CD4-positive, alpha-beta T cell treated with Interleukin-17A for 1 hour (primary cell): ENCODE data around the gene CDCA8.
A peak's percentile ranks its signal among the peaks of the same experiment; 100 is the strongest.
"Not testable (repeated sequence)": the region's sequence is repeated elsewhere in the genome, so short reads cannot be mapped to it uniquely, and the experiment has no call there.

Source experiments
- DNase-seq: peaks from one replicate; pipeline ENCODE4 v3.0.0-alpha.2; 2020

Gene CDCA8

DNA sequence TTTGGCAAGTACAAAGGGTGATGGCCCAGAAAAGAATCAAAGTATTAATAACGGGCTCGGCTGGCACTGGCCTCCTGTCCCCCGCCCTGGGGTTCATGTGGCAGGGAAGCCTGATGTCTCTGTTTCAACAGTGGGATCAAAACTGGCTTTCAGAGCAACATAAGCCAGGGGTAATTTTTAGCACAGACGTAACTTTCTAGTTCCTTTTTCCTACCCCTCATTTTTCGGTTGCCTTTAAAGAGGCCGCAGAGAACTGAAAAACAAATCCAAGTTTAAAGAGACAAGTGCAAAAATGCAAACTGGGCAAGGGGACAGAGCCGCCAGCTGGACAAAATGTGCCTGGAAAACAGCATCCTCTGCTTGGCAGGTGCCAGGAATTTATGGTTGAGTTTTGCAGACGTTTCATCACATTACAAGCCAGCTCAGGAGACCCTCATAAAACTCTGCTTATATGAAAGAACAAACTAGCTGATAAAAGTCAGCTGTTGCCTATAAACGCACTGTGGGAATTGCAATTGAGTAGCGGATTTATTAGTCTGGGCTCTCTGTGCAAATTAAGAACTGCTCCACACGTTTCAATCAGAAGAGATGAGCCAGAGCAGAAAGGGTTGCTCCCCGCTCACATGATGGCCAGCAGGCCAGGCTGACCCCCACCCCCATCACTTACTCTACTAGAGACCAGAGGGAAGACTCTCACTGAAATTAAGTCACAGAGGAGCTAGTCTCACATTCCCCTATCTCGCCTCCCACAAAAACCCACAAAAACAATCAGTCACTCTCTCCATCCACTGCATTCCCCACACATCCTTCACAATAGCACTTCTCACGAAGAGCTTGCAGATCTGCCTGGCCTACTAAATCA is 15.8 kb upstream of the CDCA8 start:
- DNase-seq = no peak

DNA sequence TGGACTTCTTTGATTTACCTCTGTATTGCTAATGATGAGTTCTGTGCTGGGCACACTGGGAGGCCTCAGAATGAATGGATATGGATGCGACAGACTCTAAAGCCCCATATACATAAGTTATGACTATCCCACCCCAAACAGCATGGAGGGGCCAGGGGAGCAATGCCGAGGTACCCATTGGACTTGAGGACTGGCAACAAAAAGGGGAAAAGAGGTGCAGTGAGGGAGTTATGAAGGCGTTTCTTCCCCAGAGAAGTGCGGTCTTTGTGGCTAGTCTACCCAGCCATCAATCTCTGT is 15.2 kb upstream of the CDCA8 start:
- DNase-seq = no peak

GRCh38 chr1:37677808-37678207 is 14.5 kb upstream of the CDCA8 start:
- DNase-seq = no peak

GRCh38 chr1:37680933-37681332 is 11.4 kb upstream of the CDCA8 start:
- DNase-seq = no peak

- DNase-seq = peak; percentile 84
These were observed 9.9 kb upstream of the CDCA8 start for GRCh38 chr1:37682334-37682987.

DNA sequence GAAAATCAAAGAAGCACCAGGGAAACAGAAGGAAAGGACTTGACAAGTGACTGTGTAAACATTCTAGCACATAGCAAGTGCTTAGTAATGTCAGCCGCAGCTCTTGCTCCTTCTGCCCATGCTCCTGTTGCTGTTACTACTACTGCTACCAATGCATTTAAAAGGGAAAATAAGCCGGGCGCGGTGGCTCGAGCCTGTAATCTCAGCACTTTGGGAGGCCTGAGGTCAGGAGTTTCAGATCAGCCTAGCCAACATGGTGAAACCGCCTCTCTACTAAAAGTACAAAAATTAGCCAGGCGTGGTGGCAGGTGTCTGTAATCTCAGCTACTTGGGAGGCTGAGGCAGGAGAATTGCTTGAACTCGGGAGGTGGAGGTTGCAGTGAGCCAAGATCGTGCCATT is 8.1 kb upstream of the CDCA8 start:
- not testable (repeated sequence) for DNase-seq

DNA sequence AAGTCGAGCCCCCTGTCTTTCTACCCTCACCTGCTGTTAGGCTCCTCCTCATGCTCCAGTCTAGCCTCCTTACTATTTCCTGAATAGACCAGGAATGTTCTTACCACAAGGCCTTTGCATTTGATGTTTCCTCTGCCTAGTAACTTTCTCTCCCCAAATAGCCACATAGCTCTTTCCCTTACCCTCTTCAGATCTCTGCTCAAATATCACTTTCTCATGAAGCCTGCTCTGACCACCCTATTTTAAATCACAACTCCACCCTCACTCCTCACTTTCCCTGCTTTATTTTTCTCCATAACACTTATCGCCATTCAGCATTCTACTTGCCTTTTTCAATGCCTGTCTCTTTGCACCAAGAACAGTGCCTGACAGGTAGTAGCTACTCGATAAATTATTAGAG is 6.6 kb upstream of the CDCA8 start:
- DNase-seq = no peak

DNA sequence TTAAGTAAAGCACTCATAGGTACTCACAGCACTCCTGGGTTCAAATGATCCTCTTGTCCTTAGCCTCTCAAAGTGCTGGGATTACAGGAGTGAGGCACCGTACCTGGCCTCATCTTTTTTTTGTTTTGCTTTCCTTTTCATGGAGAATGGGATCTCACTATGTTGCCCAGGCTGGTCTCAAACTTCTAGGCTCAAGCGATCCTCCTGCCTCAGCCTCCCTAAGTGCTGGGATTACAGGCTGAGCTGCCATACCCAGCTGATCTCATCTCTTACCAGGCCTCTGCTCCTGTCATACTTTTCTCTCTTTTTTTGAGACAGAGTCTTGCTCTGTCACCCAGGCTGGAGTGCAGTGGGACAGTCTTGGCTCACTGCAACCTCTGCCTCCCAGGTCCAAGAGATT is 4.6 kb upstream of the CDCA8 start:
- DNase-seq = not testable (repeated sequence)

DNA sequence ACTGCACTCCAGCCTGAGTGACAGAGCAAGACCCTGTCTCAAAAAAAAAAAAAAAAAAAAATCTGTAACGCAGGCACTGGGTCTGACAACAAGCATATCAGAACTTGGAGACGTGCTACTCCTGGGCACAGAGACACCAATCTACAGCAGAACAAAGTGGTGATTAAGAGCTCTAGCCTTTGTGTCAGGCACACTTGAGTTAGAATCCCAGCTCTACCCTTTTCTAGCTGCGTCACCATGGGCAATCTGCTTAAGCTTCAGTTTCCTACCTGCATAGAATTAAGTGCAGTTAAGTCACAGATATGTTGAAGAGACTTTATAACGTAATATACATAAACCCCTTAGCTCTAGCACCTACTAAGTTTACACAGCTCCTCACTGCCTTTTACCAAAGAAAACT is 3.4 kb upstream of the CDCA8 start:
- no peak for DNase-seq

DNA sequence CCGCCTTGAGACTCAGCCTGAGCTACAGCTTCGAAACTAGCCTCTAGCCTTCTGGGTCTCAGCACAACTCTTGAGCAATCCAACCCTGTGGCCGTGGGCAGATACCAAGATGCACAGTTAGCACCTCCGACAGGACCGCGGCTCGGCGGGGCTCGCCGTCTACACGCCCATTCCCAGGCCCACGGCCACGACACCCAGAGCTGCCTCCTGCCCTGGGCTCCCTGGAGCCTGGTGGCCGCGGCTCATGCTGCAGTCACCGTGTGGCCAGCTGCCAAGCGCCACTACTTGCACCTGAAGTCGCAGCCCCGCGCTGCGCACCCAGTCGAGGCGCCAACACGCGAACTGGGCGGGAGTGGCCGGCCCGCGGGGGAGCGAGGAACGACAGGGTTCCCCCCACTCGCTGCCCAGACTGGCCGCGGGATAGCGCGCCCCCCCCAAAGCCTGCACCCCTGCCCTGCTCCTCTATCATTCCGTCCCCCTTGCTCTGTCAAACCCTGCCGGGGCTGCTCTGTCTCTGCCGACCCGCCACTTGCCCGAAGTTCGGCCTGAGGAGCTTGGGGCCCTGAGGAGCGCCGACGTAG is 729 bp upstream of the CDCA8 start:
- peak; percentile 8 for DNase-seq

DNA sequence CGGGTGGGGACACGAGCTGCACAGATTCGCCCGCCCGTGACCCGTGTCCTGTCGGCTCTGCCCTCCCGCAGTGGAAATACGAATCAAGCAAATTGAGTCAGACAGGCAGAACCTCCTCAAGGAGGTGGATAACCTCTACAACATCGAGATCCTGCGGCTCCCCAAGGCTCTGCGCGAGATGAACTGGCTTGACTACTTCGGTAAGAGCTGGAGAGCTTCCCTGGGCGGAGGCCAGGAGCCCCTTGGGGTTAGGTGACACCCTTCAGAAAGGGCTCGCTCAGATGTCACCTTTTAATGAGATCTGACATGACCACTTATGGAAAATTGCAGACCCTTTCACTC is 489 bp downstream of the CDCA8 start:
- no peak for DNase-seq

- no peak for DNase-seq
These were observed 4.8 kb downstream of the CDCA8 start for GRCh38 chr1:37697090-37697489.

DNA sequence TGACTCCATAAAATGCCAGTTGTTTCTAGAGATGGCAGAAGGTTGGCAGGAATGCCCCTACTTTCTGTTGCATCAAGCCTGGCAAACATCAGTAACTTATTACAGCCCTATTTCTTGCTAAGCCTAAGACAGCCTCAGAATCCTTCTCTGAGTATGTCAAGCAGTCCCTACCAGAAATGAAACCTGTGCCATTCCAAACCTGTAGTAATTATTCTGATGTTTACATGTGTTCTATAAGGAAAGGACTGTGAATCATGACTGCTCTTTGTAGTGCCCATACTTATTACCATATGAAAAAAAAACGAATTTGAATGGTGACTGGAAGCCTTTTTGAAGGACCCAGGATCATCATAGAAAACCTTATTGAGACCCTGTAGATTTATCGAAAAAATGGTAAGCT is 5.4 kb downstream of the CDCA8 start:
- DNase-seq = no peak

DNA sequence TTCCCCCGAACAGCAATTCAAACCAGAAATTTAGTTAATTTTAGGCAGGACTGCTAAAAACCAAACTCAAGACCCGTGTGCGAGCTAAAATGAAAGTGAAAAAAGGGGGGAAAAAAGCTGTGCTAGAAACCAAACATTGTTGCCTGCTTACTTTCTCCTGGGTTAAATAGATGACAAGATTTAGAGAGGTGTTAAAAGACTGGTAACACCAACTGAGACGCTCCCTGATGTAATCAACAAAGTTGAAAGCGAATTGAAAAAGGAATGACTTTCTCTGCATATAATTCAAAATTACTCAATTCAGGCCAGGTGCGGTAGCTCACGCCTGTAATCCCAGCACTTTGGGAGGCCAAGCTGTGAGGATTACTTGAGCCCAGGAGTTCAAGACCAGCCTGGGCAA is 6.8 kb downstream of the CDCA8 start:
- DNase-seq = peak; percentile 20

GRCh38 chr1:37701051-37701450 is 8.7 kb downstream of the CDCA8 start:
- DNase-seq = no peak

DNA sequence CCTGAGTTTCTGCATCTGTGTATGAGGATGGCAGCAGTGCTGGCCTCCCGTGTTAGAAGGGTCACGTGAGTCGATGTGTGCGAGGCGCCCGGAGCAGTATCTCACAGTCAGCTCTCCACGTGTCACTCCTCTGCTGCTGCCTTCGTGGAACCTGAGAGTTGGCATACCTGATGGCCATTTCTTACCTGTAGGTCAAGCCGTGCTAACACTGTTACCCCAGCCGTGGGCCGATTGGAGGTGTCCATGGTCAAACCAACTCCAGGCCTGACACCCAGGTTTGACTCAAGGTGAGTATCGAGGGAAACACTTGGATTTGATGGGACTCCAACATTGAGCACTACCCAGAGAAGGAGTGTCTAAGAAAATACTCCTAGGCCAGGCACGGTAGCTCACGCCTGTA is 10.7 kb downstream of the CDCA8 start:
- no peak for DNase-seq

GRCh38 chr1:37704966-37705365 is 12.7 kb downstream of the CDCA8 start:
- DNase-seq = no peak

DNA sequence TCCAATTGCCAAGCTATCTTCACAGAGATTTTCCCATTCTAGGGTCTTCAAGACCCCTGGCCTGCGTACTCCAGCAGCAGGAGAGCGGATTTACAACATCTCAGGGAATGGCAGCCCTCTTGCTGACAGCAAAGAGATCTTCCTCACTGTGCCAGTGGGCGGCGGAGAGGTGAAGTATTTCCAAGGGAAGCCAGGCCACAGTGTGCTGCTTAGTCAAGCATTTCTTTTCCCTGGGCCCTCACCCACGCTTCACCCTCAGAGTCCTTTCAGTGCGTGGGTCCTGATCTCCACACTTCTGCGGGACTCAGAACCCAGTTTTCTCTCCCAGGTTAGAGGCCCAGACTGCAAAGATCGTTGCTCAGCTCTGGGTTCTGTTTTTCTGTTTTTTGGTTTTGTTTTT is 13.1 kb downstream of the CDCA8 start:
- no peak for DNase-seq

DNA sequence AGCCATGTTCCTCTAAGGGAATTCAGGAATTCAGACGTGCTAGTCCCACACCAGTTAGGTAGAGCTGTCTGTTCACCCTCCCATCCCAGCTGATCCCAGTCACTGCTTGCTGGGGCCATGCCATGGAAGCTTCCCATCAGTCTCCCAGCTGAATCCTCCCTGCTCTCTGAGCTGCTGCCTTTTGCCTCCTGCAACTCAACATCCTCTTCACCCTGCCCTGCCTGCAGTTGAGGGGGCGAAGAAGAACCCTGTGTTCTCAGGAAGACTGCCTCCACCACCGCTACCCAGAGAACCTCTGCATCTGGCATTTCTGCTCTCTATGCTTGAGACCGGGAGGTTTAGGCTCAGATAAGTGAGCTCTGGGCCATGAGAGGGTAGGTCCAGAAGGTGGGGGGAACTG is 16.2 kb downstream of the CDCA8 start:
- no peak for DNase-seq

DNA sequence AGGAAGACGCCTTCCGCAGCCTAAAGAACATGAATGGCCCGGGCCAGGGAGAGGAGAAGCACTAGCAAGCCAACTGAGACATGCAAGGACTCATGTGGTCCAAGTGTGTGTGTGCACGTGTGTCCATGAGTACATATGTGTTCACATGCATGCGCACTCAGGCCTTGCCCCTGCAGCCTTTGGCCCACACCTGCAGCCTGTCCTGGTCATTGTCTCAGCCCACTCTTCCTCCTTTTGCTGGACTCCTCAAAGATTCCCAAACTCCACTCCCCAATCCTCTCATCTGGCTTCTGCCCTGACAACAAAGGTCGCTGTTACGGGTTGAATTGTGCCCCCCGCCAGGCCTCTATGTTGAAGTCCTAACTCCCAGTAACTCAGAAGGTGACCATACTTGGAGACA is 21.9 kb downstream of the CDCA8 start:
- DNase-seq = no peak

DNA sequence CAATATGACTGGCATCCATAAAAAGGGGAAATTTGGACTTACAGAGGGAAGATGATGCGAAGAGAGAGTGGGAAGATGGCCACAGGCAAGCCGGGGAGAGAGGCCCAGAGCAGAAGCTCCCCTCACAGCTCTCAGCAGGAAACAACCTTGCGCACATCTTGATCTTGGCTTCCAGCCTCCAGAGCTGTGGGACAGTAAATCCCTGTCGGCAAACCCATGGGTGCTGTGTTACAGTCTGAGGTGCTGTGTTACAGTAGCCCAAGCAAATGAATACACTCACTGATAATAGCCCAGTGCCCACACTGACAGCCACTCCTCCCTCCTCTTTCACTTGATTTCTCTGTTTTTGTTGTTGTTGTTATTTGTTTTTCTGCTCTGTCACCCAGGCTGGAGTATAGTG is 22.4 kb downstream of the CDCA8 start:
- no peak for DNase-seq

DNA sequence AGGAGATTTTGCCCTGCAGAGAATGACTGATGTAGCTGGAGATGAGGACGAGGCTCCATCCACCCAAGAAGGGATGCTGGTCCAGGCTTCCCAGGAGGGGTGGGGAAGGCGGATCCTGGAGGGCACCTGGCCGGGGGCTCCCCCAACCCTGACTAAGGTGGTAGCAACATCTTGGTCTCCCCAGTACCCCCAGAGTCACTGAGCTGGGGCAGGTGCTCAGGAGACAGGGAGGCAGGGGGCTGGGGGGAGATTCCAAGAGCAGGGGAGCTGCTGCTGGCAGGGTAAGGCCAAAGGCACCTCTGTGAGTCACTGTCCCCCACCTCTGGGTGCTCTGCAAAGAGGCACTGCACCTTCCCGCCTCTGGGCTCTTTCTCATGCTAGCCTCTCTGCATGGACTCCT is 24.0 kb downstream of the CDCA8 start:
- no peak for DNase-seq

DNA sequence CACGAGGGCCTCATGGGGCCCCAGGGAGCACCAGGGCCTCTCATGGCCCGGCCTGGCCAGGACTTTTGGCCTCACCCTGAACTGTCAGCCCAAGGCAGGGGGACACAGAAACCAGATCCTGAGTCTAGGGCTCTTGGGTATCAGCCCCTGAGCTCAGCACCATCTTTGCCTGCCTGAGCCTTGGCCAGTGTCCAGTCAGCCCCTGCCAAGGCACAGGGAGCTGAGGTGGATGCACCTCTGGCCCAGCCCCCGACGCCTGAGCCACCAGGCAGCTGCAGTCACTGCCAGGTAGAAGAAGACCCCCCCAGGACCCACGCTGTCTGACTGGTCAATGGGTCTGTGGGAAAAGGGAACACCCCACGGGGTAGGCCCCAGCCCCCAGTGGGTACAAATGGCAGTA is 25.3 kb downstream of the CDCA8 start:
- no peak for DNase-seq

DNA sequence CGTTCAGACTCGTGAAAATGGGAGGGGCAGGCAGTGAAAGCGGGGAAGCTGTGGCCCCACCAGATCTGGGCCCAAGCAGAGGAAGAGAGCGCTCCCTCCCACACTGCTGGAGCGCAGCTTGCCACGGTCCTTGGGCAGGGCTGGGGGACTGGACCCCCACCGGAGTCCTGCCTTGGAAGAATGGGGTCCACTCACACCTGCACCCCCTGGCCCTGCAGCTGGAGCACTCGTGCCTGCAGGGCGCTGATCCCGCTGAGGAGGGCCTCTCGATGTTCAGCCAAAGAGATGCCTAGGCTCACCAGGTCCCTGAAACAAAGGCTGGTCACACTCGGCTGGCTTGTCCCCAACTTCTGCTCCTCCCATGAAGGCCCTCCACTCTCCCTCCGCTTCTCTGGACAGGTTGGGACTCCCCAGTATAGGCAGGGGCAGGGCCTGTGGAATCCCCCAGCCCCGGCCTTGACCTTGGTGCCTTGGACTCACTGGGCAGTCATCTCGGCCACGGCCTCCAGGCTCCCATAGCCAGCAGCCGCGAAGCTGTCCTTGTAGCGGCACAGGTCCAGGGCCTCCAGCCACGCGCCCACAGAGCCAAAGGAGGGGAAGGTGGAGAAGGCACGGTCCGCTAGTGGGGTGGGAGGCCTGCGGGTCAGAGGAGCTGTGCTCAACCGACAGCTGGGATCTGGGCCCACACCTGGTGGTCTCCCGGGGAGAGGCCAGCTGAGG is 26.0 kb downstream of the CDCA8 start:
- DNase-seq = no peak
